Gastrocnemius medialis (tissue), 4 donors: ENCODE measurements around the gene STK38L. TPM values are rescaled to one million over a fixed set of nuclear protein-coding genes. Genes with fewer than 3 reads are reported as not detected.

Source experiments
- ATAC-seq, 2 donors: fragments of 150-250 bp; one replicate each; pipeline ENCODE4 v1.9.1; 2016
- DNase-seq, 2 donors: peaks; one replicate each; pipeline ENCODE4 v3.0.0-alpha.2; 2019
- H3K27ac ChIP-seq, 4 donors: fragments of 200-600 bp; sonication (generic); 1 replicate in 1 of 4; 2 replicates in 3 of 4; pipeline ENCODE4 v1.5.1; 2016 to 2018; ENCODE audit warnings: mild to moderate bottlenecking in 2 of 4, moderate library complexity in 1 of 4
- H3K27me3 ChIP-seq, 3 donors: fragments of 200-600 bp; sonication (generic) in 2 of 3; 1 replicate in 1 of 3; 2 replicates in 2 of 3; pipeline versions ENCODE4 v1.5.1 to v1.6.0; 2016 to 2019; ENCODE audit warnings: mild to moderate bottlenecking in 1 of 3, moderate library complexity in 1 of 3
- H3K36me3 ChIP-seq, 2 donors: fragments of 200-600 bp; sonication (generic) in 1 of 2; one replicate each; pipeline ENCODE4 v1.5.1; 2017 to 2018
- H3K4me1 ChIP-seq, 2 donors: fragments of 200-600 bp; sonication (generic) in 1 of 2; one replicate each; pipeline ENCODE4 v1.5.1; 2016 to 2017; ENCODE audit warnings: mild to moderate bottlenecking in 2 of 2
- H3K4me3 ChIP-seq, 4 donors: fragments of 200-600 bp; sonication (generic) in 3 of 4; 1 replicate in 1 of 4; 2 replicates in 3 of 4; pipeline ENCODE4 v1.5.1; 2016 to 2019; ENCODE audit warnings: mild to moderate bottlenecking in 2 of 4
- H3K9me3 ChIP-seq, 3 donors: fragments of 200-600 bp; sonication (generic) in 2 of 3; 1 replicate in 1 of 3; 2 replicates in 2 of 3; pipeline ENCODE4 v1.5.1; 2016 to 2019
- CTCF ChIP-seq, 5 experiments: fragments of 450-650 bp in 3 of 5; fragments of 200-600 bp in 2 of 5; sonication (generic) in 2 of 5; IDR thresholded peaks in 4 of 5; conservative IDR thresholded peaks in 1 of 5; 1 replicate in 4 of 5; 2 replicates in 1 of 5; pipeline ENCODE4 v1.5.1; 2016 to 2019; ENCODE audit warnings: antibody characterized with exemption in 5 of 5, mild to moderate bottlenecking in 3 of 5, moderate library complexity in 3 of 5
- POLR2A ChIP-seq, 2 donors: fragments of 450-650 bp; IDR thresholded peaks; one replicate each; pipeline ENCODE4 v1.6.1; 2017; ENCODE audit warnings: antibody characterized with exemption in 2 of 2, mild to moderate bottlenecking in 2 of 2, moderate library complexity in 2 of 2
- in situ Hi-C, 4 donors: fragments of 200-750 bp; cut with MboI; loops; one replicate each; pipeline versions ENCODE4 v1.15.0 to v1.8.0; 2017; ENCODE audit warnings: low sequenced_read_pairs in 4 of 4
- intact Hi-C: fragments of 100-400 bp; cut with DNase I; formaldehyde crosslinking; loops from one replicate; pipeline ENCODE4 v1.15.1; 2023; ENCODE audit warnings: low total_unique reads
- total RNA-seq, 4 donors: library from RNA; depleted of rRNA; stranded (reverse); fragments of >200 nt; gene quantifications; one replicate each; pipeline versions ENCODE4 v1.1.0 to v1.2.3, GENCODE V29; 2016

The STK38L gene
- total RNA-seq, 4 donors from 2014 or later, result 12.9 to 20.0 (median 13.5) TPM

GRCh38 chr12:27257104-27257843 is 13.2 kb downstream of the STK38L start:
- Histone ChIP-seq H3K36me3 (no peaks in the 10 kb centered on the region), H3K4me3 (no peak overlapping the region), H3K4me1 (peaks cover 0 to 17% of the 10 kb centered on the region in 2 donors), H3K27me3 (no peaks in the 10 kb centered on the region), H3K27ac (no peak overlapping the region), H3K9me3 (no peaks in the 10 kb centered on the region)
- DNase-seq, result no peak
- no peak for ATAC-seq
- in situ Hi-C loops (no loop called here), intact Hi-C loops (no loop called here)
- TF ChIP-seq CTCF (IDR thresholded peaks at IDR 0.05 in 4 of 5, conservative IDR thresholded peaks at IDR 0.05 in 1 of 5), result no peak
- no peak for TF ChIP-seq POLR2A (IDR thresholded peaks at IDR 0.05)

GRCh38 chr12:27260746-27261145 is 16.7 kb downstream of the STK38L start:
- Histone ChIP-seq H3K4me3 (no peak overlapping the region), H3K9me3 (no peaks in the 10 kb centered on the region), H3K4me1 (peaks cover 0 to 14% of the 10 kb centered on the region in 2 donors), H3K27me3 (no peaks in the 10 kb centered on the region), H3K27ac (peak overlapping the region; percentile 58 to 72 (median 68)), H3K36me3 (no peaks in the 10 kb centered on the region)
- intact Hi-C loops (no loop called here), in situ Hi-C loops (no loop called here)
- DNase-seq, result no peak
- peak; percentile 84 to 86 for ATAC-seq
- TF ChIP-seq POLR2A (IDR thresholded peaks at IDR 0.05), result no peak
- no peak for TF ChIP-seq CTCF (IDR thresholded peaks at IDR 0.05 in 4 of 5, conservative IDR thresholded peaks at IDR 0.05 in 1 of 5)

GRCh38 chr12:27261866-27262265 is 17.8 kb downstream of the STK38L start:
- no peak for DNase-seq
- TF ChIP-seq POLR2A (IDR thresholded peaks at IDR 0.05) (no peak), CTCF (IDR thresholded peaks at IDR 0.05 in 4 of 5, conservative IDR thresholded peaks at IDR 0.05 in 1 of 5) (no peak)
- in situ Hi-C loops (no loop called here), intact Hi-C loops (no loop called here)
- H3K9me3 ChIP-seq, result no peaks in the 10 kb centered on the region
- peak overlapping the region in 3 of 4 donors; percentile 58 to 72 (median 67) for H3K27ac ChIP-seq
- ATAC-seq, result no peak
- no peak overlapping the region for H3K4me3 ChIP-seq
- peaks cover 0 to 14% of the 10 kb centered on the region in 2 donors for H3K4me1 ChIP-seq
- H3K36me3 ChIP-seq, result no peaks in the 10 kb centered on the region
- H3K27me3 ChIP-seq, result no peaks in the 10 kb centered on the region

- TF ChIP-seq POLR2A (IDR thresholded peaks at IDR 0.05) (no peak), CTCF (IDR thresholded peaks at IDR 0.05 in 4 of 5, conservative IDR thresholded peaks at IDR 0.05 in 1 of 5) (no peak)
- H3K9me3 ChIP-seq, result no peaks in the 10 kb centered on the region
- H3K4me3 ChIP-seq, result no peak overlapping the region
- H3K27ac ChIP-seq, result peak overlapping the region in 1 of 4 donors; percentile 63
- no peaks in the 10 kb centered on the region for H3K27me3 ChIP-seq
- DNase-seq, result no peak
- H3K36me3 ChIP-seq, result no peaks in the 10 kb centered on the region
- intact Hi-C loops, result no loop called here
- no peak for ATAC-seq
- in situ Hi-C loops, result no loop called here
- H3K4me1 ChIP-seq, result peaks cover 21 to 26% of the 10 kb centered on the region in 2 donors
Observed at GRCh38 chr12:27270148-27270547, 26.1 kb downstream of the STK38L start.
